MM.1S (cell line): ENCODE measurements around the gene MPPED1.

ENCODE experiments used
- CTCF ChIP-seq: fragments of 300-600 bp; sonication (generic); IDR thresholded peaks from 2 replicates; pipeline ENCODE4 v1.5.1; 2016; ENCODE audit warnings: antibody characterized with exemption, low read length, mixed read lengths
- EZH2 ChIP-seq: fragments of 300-600 bp; sonication (generic); optimal IDR thresholded peaks from 2 replicates; pipeline ENCODE3; 2017; ENCODE audit warnings: low read depth, mild to moderate bottlenecking, antibody characterized with exemption, low read length, mixed read lengths
- EZH2phosphoT487 ChIP-seq: fragments of 300-600 bp; sonication (generic); IDR thresholded peaks from 2 replicates; pipeline ENCODE4 v1.6.1; 2018; ENCODE audit warnings: antibody characterized with exemption, low read length

DNA sequence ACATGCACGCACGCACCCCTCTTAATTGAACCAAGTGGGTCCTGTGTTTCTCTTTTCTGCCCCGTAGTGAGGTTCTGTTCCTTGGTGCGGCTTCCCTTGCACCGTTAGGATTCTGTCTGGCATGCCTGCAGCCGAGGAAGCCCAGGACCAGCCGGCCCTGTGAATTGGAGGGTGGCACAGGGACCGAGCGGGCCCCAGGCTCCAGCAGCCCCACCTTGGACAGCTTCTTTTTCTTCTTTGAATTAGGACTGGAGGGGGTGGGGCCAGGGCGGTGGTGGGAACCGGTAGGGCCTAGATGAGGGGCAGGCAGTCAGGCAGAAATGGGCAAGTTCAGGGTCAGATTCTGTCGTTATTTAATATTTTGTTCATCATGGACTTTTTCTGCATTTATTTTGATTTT lies 94.7 kb downstream of the MPPED1 start:
- TF ChIP-seq CTCF (no peak), EZH2 (no peak), EZH2phosphoT487 (no peak)
